CD4-positive, alpha-beta T cell treated with Interleukin-15 for 4 hours (primary cell): Measurements from ENCODE around the gene LCMT1.
"Not testable (repeated sequence)": the region's sequence is repeated elsewhere in the genome, so short reads cannot be mapped to it uniquely, and the experiment has no call there.

Experiments
- DNase-seq: peaks from one replicate; pipeline ENCODE4 v3.0.0-alpha.2; 2020; ENCODE audit warnings: low spot score

LCMT1 gene

DNA sequence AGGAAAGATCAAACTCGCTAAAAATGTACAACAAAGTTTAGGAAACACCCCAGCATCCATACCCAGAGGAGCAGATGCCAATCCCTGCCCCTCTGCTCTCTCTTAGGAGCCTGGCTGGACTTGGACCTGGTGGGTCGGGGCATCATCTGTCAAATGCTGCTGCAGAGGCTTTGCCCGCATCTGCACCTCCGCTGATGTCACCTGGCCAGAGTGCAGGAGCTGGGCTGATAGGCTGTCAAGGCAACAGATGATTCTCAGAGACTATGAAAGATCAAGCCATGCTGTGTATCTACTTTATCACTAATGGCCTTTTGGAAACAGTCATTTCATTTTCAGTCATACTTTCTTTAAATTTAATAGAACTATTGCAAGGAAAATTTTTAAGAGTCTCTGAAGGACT lies 15.9 kb upstream of the LCMT1 start:
- DNase-seq = no peak

DNA sequence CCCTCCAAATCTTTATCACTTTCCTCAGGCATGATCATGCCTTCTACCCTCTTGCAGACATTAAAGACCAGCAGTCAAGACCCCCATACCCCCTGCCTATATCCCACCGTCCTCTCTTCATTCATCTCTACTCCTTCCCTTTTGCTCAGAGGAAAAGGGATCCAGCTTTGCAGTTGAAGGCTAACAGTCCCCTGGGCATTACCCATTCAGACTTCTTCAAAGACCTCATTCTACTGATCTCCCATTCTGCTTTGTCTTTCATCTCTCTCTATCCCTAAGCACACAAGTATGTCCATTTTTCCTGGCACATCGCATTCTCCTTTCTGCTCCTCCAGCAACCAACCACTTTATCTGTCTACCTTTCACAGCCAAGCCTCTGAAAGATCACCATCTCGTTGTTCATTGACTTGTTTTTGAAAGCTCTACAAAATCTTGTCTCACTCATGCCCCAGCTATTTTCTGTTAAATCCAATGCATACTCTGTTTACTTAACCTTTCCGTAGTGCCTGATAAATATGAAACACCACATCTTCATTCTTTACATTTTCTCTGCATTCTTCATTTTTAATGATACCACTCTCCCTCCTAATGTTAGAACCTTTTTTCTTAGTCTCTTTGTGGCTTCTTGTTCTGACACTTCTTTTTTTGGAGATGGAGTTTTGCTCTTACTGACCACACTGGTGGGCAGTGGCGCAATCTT lies 14.1 kb upstream of the LCMT1 start:
- DNase-seq = no peak

DNA sequence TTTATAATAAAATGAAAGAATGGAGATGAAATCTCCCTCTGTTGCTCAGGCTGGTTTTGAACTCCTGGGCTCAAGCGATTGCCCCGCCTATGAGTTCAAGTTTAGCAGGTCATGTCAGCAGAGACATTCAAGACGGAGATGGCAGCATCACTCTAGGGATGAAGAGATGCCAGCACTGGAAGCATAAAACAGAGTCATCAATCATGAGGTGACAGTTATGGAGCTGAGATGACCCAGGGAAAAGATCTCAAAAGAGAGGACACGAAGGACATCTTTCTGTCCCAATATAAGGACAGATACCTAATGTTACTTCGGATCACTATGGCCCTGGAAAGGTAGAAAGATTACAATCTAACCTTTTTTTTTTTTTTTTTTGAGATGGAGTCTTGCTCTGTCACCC lies 11.0 kb upstream of the LCMT1 start:
- DNase-seq = no peak

DNA sequence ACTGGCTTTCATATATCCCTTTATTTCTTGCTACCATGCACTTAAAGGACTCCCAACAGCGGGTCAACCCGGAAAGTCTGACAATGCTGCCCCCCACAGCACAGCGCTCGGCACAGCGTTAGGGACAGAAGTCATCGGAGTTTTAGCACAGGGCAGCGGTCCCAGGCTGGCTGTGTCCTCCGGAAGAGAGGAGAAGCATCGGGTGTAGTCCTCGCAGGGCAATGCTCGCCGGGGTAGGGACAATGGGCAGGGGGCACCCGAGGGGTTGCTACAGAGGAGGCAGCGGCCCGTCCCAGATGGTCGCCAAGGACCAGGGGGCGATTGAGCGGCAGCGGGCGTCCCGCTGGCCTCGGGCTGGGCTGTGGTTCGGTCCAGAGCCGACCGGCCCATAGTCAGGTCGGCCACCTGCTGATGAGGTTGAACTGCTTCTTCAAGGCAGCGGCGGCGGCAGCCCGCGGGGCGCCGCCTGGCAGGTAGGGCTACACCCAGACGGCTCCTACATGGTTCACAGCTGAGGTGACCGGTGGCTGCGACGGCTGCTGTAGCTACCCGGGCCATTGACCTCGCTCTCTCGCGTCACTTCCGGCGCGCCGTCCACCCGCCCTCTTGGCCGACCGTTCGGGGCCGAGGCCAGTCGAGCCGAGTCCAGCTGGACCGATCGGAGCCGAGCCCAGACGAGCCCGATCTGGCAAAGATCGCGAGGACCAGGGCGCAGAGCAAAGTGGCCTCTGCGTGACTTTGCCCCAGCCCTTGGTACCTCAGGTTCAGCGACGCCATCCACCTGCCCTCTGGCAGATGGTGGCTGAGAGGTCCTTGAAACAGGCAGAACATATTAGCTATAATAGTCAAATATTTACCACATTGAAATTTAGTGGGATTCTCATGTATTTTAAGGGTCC lies 4.7 kb upstream of the LCMT1 start:
- peak; percentile 71 for DNase-seq

DNA sequence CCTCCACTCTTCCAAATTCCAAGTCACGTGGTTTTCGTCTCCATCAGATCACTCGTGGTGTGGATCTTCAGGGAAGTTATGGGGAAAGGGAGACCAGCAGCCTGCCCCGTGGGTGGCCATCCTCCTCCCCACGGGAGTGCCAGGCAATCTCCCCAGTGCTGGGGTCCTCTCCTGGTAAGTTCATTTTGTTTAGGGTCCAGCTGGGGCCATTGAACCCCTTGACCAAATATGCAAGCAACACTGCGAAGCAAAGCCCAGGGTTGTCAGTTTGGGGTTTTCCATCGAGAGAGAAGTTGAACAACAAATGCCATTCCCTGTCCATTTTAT lies 4.1 kb upstream of the LCMT1 start:
- DNase-seq = no peak

DNA sequence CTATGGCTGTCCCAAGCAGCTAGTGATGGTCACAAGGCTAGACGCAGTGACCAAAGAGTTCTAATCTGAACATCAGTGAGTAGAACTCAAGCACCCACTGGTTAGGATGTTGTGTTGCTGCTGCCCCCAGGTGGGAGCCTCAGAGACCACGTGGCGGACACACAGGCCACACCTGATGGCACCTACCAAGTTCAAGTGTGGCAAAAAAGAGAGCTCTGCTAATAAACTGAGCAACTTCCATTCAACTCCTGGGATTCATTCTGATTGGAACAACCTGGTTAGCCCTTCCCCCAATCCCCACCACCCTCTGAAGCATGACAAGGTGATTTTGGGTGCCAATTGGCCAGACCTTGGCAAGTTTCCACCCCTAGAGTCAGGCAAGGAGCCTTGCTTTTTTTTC lies 3.5 kb upstream of the LCMT1 start:
- DNase-seq = peak; percentile 42

DNA sequence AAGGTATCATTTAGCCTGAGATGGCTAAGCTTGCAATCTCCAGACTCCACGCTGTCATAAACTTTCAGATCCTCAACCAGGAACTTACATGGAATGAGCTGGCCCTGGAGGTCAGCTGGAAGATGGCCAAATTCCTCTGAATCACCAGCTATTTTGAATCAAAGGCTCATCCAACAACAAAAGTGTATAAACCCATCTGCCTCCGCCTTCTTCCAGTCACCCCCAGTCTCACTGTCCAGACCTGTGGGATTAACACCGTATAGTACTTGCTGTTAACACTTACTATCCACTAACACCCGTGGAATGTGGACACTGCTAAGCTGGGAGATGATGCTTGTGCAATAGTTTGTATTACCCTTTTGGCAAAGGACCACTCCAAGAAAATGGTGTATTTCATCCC lies 1.9 kb upstream of the LCMT1 start:
- no peak for DNase-seq

DNA sequence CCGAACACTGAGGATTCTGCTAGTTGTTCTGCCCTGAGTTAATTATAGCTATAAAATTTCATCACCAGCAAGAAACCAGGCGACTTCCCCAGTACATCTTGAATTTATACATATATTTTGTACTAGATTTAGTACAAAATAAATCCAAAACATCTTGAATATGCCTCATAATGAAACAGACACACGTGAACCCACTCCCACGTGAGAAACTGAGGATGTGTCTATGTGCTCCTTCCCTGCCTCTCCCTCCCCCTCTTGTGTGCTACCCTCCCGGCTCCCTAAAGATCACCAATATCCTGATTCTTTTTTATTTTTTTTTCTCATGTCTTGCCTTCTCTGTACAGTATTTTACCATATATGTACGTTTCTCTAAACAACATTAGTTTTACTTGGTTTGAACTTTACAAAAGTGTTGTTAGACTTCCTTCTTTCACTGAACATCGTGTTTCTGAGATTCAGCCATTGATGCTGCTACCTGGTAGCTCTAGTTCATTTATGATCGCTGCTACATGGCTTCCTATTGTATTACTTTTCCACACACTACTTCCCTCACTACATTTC lies 1.1 kb upstream of the LCMT1 start:
- no peak for DNase-seq

DNA sequence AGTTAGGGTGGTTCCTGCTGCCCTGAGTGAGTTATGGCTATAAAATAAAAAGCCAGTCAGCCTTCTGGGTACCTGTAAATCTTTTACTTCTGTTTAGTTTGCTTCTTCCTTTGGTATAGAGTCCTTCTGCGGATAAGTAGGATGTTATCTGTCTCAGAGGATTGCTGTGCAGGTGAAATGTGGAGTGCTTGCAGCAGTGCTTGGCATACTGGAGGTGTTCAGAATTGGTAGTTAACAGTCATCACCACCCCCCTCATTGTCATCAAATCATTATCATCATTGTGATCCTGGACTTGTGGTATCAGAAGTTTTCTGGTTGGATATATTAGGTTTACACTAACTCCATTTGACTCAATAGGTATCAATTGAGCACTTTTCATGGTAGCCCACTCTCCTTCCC lies 2.6 kb downstream of the LCMT1 start:
- DNase-seq = no peak

DNA sequence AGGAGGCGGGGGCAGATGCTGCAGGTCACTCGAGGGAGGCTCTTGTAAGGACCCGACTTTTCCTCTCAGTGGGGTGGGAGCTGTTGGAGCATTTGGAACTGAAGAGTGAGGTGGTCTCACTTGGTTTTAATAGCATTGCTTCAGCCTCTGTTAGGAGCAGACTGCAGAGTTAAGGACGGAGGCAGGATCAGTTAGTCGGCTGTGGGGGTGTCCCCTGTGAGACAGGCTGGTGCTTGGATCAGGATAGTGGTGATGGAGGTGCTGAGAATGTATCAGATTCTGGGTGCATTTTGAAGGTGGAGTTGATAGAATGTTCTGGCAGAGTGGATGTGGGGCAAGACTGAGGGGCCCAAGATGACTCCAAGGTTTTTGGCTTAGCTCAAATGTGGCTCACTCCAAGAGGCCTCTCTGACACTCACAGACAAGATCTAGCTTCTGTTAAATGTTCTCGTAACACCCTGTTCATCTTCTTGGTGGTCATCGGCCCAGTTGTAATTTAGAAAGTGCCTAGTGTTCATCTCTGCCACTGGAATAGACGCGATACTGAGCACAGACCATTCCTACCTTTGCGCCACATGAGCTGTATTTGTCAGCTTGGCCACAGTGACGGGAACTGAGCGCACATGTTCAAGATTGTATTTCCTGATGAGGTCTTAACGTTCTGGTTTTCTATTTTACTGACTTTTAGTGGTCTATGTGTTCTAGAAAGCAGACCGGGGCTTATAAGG lies 7.5 kb downstream of the LCMT1 start:
- no peak for DNase-seq

DNA sequence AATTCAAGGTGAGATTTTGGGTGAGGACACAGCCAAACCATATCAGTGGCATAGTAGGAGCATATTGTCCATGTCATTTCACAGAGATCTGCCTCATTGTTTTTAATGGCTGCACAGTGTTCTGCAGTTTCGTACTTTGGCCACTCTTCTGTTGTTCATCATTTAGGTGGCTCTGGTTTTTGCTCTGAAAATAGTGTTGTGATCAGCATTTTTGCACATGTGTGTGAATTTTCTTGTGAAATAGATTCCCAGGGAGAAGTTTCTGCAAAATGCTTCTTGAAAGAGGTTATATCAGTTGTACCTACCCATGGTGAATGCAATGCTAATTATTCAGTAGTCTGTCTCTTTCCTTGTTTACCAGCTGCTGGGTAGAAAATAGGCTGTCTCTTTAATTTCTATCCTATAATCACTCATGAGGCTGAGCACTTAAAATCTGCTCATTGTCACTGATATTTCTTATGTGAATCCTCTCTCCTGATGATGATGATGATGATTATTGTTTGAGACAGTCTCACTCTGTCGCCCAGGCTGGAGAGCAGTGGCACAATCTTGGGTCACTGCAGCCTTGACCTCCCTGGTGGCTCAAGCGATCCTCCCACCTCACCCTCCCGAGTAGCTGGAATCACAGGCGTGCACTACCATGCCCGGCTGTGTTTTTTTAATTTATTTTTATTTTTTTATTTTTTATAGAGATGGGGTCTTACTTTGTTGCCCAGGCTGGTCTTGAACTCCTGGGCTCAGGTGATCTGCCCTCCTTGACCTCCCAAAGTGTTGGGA lies 10.5 kb downstream of the LCMT1 start:
- DNase-seq = no peak

DNA sequence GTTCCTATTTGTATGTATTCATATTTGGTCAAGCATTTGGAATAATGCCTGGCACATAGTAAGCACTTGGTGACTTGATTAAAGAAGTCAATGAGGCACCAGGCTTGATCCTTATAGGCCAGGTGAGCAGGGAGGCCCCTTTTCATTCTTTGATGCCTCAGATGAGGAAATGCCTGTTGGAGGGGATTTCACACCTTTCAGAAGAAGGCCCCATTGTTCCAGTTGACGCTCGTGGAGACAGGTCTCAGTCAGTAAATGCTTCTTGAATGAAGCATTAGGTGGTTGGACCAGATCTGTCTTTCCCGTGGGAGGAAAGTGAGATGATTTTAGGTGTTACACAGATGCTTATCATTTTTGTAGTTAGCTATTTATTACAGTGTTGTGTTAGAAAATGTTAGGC lies 13.0 kb downstream of the LCMT1 start:
- no peak for DNase-seq

DNA sequence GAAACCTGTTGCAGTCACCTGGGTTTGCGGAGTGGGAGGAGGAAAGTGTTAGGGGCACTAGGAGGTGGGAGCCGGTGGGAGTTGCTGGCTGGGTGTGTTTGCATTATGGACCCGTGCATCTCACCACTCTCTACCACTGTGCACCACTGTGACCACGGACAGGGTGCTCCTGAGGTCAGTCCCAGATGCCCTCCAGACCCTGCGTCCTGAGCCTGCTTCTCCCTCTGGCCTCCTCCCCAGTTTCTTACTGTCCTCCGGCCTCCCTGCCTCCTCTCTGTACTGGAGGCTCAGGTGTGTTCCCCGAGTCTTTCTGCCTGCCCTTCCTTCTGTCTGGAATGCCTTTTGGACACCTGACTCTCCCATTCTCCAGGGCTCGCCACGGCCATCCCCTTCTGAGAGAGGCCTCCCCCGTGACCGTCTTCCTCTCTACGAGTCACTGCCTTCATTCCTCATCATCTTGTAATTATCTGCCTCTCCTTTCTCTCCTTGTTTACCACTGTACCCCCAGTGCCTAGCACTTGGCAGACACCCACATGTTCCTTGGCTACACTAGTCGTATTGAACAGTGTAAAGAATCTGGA lies 14.6 kb downstream of the LCMT1 start:
- not testable (repeated sequence) for DNase-seq

DNA sequence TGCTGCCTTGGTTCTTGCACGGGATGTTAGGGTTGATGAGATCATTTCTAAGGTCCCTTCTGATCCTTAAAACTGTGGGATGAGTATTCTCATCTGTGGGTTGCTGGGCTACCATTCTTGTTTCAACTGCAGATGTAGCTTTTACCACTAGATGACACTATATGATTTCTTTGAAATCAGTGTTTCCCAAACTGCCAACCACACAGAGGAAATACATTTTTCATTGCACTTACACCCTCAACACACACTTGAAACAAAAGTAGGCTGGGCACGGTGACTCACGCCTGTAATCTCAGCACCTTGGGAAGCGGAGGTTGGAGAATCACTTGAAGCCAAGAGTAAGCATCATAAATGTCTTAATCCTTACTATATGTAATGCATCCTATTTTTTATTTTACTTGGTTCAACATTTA lies 15.3 kb downstream of the LCMT1 start:
- peak; percentile 42 for DNase-seq

DNA sequence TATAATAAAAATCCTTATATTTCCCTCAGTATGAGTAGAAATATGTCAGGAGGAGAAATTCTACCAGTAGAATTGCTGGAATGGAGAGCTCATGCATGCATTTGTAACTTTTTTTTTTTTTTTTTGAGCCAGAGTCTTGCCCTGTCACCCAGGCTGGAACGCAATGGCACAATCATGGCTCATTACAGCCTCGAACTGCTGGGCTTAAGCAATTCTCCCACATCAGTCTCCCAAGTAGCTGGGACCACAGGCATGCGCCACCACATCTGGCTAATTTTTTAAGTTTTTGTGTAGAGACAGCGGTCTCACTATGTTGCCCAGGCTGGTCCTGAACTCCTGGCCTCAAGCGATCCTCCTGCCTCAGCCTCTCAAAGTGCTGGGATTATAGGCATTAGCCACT lies 21.2 kb downstream of the LCMT1 start:
- not testable (repeated sequence) for DNase-seq

DNA sequence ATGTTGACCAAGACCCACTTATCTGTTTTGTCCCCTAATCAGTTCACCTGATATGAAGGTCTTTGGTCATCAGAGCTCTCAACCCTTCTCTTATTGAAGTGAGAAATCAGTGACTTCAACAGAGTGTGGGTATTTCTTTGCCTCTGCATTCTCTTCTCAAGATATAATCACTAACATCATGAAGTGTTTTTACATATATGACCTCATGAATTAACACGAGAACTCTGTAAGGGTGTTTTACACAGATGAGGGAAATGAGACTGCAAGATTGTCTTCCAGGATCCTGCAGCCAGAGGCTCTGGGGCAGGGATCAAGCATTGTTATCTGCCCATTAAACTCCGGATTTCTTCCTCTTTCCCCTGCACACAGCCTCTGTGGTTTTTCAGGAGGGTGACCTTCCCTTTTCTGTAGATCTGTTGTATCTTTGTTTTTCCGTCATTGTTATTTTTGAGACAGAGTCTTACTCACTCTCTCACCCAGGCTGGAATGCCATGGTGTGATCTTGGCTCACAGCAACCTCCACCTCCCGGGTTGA lies 22.7 kb downstream of the LCMT1 start:
- DNase-seq = no peak

DNA sequence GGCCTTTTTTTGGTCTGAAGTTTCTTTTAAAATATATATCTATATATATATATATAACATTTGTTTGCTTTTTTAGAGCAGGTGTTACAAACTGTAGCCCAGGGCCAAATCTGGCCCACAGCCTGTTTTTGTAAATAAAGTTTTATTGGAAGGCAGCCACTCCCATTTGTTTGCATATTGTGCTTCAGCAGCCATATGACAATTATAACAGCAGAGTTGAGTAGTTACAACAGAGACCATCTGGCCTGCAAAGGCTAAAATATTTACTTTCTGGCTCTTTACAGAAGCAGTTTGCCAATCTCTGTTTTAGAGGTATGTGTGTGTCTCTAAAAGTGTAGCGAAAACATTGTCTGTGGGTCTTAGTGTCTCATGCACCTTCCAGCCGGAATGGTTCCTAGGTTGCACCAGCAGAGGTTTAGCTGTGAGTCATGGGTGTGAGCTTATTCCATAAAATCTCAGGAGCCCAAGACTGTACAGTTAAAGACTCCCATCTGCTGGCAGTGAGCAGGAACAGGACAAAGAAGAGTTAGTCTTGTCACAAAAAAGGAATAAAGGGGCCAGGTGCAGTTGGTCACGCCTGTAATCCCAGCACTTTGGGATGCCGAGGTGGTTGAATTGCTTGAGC lies 23.8 kb downstream of the LCMT1 start:
- no peak for DNase-seq

DNA sequence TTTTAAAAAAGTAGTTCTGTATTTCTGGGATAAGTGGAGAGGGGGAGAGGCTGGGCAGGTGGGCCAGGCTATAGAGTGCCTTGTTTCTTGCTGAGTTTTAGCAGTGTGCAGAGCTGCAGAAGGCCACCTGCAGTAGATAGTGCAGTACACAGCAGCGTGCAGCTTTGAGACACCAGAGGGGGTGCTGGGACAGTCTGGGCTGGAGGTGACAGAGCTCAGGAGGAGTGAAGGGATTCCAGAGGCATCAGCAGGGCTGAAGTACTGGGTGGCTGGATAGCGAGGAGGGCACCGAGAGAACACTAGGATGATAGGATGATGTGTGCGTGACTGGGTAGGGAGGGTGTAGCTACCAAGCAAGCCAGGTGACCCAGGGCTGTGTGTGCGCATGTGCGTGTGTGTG lies 26.6 kb downstream of the LCMT1 start:
- DNase-seq = no peak

DNA sequence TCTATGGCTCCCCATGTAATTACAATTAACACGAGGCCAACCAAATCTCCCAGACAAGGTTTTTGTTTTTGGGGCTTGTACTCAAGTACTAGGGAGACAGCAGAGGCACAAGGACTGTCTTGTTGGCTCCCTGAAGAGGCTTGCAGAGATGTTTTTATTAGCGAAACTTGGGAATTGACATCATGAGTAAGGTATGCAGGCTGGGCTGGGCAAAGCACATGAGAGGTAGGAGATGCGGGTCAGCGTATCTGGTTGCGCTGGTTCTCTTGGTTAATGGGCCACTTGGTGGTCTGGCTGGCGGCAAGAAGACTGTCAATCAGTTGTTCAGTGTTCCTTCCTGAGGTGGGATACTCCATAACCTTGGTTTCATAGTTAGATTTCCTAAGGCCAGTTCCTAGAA lies 28.9 kb downstream of the LCMT1 start:
- DNase-seq = no peak

DNA sequence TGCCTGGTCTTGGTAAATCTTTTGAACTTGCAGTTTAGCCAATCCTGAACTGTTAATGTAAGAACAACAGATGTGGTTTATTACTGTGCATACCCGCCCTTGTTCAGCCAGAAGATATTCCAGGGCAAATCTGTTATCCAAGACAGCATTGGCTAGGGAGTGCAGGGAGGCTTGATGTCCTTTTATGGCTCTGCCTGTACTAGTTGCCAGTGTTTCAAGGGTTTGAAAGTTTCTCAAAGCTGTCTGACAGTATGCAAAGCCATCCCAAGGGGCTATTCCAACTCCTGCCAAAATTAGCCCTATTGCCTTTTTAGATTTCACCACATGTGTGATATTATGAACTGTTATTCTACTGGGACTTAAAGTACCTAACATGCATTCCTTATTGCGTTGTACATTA lies 30.1 kb downstream of the LCMT1 start:
- DNase-seq = no peak

DNA sequence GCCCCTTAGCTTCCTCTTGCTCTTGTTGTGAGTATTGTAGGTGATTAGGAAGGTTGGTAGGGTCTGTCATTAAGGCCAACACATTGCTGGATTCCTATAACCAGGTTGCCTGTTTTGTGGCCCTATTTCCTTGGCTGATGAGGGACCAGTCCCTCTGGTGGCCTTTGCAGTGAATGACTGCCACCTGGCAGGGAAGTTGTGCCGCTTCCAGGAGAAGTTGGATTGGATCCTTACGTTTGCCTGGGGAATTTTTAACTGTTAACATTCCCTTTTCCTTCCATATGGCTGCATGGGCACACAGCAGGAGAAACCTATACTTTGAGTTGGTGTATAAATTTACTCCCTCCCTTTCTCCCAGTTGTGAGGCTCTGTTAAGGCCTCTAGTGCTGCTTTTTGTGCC lies 32.4 kb downstream of the LCMT1 start:
- no peak for DNase-seq
